ENCODE measurements around the gene C19orf25.

DNA sequence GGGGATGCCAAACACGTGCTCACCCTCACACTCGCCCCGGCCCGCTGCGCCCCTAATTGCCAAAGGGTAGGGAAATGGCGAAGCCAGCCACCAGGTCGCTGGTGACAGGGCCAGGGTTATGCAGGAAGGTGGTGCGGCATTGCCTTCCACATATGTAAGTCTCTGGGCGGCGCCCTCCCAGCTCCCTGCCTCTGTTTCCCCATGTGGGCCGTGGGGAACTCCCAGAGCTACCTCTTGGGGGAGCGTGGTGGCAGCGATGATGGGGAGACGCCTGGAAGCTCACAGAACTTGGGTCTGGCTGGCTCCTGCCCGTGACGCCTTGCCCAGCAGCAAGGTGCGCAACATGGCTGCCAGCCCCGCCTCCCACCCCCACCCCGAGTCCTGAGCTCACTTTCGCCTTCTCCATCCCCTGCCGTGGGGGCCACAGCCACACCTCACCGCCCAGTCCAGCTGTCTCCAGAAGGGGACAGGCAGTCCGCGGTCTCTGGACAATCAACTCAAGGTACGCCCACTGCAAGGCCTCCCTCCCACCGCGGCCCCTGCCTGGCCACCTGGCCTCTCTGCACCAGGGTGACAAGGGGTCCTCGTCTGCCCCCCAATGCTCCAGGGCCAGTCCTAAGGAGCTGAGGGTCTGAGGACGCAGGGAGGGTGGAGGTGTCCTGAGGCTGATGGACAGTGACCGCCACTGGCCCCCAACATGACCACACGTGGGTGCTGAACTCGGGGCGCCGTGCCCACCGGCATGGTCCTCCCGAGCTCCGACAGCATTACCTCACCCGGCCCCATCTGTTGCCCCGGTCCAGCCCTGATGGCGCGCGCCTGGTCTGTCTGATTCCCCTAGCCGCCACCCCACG is 6.6 kb downstream of the C19orf25 start:
- TF ChIP-seq POLR2AphosphoS5 (IDR thresholded peaks at IDR 0.05) = no peak
- TF ChIP-seq, protein P1, sequence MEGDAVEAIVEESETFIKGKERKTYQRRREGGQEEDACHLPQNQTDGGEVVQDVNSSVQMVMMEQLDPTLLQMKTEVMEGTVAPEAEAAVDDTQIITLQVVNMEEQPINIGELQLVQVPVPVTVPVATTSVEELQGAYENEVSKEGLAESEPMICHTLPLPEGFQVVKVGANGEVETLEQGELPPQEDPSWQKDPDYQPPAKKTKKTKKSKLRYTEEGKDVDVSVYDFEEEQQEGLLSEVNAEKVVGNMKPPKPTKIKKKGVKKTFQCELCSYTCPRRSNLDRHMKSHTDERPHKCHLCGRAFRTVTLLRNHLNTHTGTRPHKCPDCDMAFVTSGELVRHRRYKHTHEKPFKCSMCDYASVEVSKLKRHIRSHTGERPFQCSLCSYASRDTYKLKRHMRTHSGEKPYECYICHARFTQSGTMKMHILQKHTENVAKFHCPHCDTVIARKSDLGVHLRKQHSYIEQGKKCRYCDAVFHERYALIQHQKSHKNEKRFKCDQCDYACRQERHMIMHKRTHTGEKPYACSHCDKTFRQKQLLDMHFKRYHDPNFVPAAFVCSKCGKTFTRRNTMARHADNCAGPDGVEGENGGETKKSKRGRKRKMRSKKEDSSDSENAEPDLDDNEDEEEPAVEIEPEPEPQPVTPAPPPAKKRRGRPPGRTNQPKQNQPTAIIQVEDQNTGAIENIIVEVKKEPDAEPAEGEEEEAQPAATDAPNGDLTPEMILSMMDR (IDR thresholded peaks at IDR 0.05) = no peak
- TF ChIP-seq POLR2A (IDR thresholded peaks at IDR 0.05; ENCODE audit: low read depth) = no peak

Measured in esophagus muscularis mucosa (tissue), 3 donors.